ENCODE measurements around the gene CCDC33. TPM values are rescaled to one million over a fixed set of nuclear protein-coding genes. Genes with fewer than 3 reads are reported as not detected.
A peak's percentile ranks its signal among the peaks of the same experiment; 100 is the strongest.

Gene CCDC33
- total and polyA plus RNA-seq, 10 donors: 0.08 TPM; not detected in 9

DNA sequence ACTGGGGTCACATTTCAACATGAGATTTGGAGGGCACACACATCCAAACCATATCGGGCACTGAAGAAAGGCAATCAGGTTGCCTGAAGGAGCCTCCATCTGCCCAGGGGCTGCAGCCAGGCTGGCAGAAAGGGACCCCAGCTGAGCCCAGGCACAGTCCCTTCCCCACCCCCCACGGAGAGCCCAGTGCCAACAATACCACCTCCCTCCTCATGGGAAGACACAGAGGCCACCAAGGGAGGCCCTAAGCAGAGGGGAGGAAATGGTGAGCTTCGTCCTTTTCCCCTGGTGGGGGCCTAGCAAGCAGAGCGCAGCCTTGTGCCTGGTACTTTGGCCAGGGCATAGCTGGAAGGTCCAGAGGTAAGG lies 30.6 kb upstream of the CCDC33 start:
- Histone ChIP-seq H3K27ac (no peak overlapping the region), H3K36me3 (no peaks in the 10 kb centered on the region), H3K9me3 (no peaks in the 10 kb centered on the region), H3K4me1 (peaks cover 0 to 50% (median 10%) of the 10 kb centered on the region in 6 donors), H3K4me3 (no peak overlapping the region), H3K27me3 (replicated peaks in 1 of 7) (peaks cover 0 to 28% (median 0%) of the 10 kb centered on the region in 7 donors)
- TF ChIP-seq, protein P1, sequence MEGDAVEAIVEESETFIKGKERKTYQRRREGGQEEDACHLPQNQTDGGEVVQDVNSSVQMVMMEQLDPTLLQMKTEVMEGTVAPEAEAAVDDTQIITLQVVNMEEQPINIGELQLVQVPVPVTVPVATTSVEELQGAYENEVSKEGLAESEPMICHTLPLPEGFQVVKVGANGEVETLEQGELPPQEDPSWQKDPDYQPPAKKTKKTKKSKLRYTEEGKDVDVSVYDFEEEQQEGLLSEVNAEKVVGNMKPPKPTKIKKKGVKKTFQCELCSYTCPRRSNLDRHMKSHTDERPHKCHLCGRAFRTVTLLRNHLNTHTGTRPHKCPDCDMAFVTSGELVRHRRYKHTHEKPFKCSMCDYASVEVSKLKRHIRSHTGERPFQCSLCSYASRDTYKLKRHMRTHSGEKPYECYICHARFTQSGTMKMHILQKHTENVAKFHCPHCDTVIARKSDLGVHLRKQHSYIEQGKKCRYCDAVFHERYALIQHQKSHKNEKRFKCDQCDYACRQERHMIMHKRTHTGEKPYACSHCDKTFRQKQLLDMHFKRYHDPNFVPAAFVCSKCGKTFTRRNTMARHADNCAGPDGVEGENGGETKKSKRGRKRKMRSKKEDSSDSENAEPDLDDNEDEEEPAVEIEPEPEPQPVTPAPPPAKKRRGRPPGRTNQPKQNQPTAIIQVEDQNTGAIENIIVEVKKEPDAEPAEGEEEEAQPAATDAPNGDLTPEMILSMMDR (IDR thresholded peaks at IDR 0.05 in 8 of 11, conservative IDR thresholded peaks at IDR 0.05 in 3 of 11): no peak
- TF ChIP-seq POLR2A (IDR thresholded peaks at IDR 0.05) (no peak), POLR2AphosphoS5 (IDR thresholded peaks at IDR 0.05) (no peak)
- intact Hi-C loops (cut with DNase I; ENCODE audit: low total_unique reads): no loop called here
- 64 to 100% (median 65%) methylated on average over 2 to 4 of the region's 4 CpGs for WGBS, 5 donors
- no peak for DNase-seq

DNA sequence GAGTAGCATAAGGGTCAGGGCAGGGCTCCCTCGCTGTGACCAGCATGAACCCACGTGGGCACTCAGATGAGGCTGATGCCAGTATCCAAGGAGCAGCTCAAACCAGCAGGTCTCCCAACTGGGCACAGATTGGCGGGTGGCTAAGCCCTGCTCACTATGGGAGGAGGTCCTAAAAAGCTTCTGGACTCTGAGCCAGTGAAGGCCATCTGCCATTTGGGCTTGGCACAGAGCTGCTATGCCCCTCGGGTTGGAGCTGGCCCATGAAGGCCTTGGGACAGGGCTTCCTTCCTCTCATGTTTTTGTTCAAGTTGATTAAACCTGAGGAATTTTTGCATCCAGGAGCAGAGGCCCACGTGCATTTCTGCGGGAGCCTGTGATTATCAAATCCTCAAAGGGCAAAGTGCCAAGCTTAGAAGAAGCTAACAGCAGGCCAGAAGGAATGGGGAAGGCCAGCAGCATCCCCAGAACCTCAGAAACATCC lies 29.3 kb upstream of the CCDC33 start:
- Histone ChIP-seq H3K36me3 (no peaks in the 10 kb centered on the region), H3K27ac (no peak overlapping the region), H3K9me3 (no peaks in the 10 kb centered on the region), H3K27me3 (replicated peaks in 1 of 7) (peaks cover 0 to 25% (median 0%) of the 10 kb centered on the region in 7 donors), H3K4me3 (no peak overlapping the region), H3K4me1 (peaks cover 0 to 42% (median 6%) of the 10 kb centered on the region in 6 donors)
- intact Hi-C loops (cut with DNase I; ENCODE audit: low total_unique reads): no loop called here
- 61 to 68% (median 62%) methylated on average over 6 of the region's 6 CpGs for WGBS, 5 donors
- no peak for TF ChIP-seq POLR2A (IDR thresholded peaks at IDR 0.05)
- peak in 1 of 3 donors; percentile 37 for TF ChIP-seq POLR2AphosphoS5 (IDR thresholded peaks at IDR 0.05)
- TF ChIP-seq, protein P1 (IDR thresholded peaks at IDR 0.05 in 8 of 11, conservative IDR thresholded peaks at IDR 0.05 in 3 of 11): no peak
- no peak for DNase-seq

DNA sequence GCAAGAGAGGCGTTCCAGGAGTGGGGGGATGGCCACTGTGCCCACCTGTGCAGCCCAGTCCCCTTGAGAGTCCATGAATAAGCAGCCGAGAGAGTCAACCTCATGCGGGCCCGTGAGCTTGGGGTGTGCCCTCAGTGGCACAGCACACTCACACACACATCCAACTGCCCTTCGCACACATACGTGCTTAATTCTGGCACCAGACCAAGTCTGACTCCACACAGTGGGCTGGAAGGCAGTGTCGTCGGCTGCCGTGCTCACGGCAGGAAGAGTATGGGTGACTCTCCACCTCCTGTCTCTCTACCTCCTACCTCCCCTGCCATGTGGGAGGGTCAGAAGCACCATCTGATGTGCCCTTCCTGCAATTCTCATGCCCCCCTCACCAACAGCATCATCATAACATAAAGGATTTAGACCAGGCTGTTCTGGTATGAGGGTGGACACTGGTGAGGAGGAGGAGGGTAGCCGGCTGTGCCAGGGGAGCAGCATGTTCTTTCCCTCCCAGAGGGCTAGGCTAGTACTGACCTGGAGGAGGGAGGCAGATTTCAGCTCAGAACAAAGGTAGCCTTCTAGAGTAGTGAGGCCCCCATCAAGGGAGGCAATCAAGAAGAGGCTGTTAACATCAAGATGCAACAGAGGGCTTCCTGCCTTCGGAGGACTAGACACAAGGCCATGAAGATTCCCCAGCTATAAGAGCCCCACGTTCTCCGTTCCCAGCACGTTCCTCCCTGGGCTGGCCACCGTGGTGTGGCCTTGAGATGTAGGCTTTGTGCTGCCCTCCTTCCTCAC lies 28.3 kb upstream of the CCDC33 start:
- Histone ChIP-seq H3K4me3 (no peak overlapping the region), H3K36me3 (no peaks in the 10 kb centered on the region), H3K9me3 (no peaks in the 10 kb centered on the region), H3K4me1 (peaks cover 0 to 42% (median 6%) of the 10 kb centered on the region in 6 donors), H3K27ac (no peak overlapping the region), H3K27me3 (replicated peaks in 1 of 7) (peaks cover 0 to 15% (median 0%) of the 10 kb centered on the region in 7 donors)
- TF ChIP-seq POLR2A (IDR thresholded peaks at IDR 0.05) (no peak), POLR2AphosphoS5 (IDR thresholded peaks at IDR 0.05) (no peak)
- TF ChIP-seq, protein P1 (IDR thresholded peaks at IDR 0.05 in 8 of 11, conservative IDR thresholded peaks at IDR 0.05 in 3 of 11): no peak
- no peak for DNase-seq
- intact Hi-C loops (cut with DNase I; ENCODE audit: low total_unique reads): no loop called here
- WGBS, 5 donors: 62 to 65% (median 64%) methylated on average over 12 to 16 of the region's 16 CpGs

DNA sequence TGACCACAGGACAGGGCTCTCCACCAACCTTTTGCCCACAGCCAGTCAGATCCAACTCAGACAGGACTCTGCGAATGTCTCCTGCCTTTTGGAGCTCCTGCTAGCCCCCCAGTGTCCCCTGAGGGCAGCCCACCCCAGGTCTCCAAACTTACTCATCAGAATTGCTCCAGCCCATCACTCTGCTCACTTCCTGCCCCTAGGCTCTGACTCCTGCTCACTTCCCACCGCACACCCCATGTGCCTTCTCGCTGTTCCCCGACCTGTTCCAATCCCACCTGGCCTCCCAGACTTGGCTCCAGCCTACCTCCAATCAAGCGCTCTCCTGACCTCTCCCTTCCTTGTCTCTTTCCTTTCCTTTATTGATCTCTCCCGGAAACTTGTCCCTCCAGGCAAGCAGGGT lies 27.6 kb upstream of the CCDC33 start:
- Histone ChIP-seq H3K27me3 (replicated peaks in 1 of 7) (peaks cover 0 to 15% (median 0%) of the 10 kb centered on the region in 7 donors), H3K9me3 (no peaks in the 10 kb centered on the region), H3K36me3 (no peaks in the 10 kb centered on the region), H3K4me3 (no peak overlapping the region), H3K27ac (no peak overlapping the region), H3K4me1 (peaks cover 0 to 42% (median 6%) of the 10 kb centered on the region in 6 donors)
- TF ChIP-seq POLR2A (IDR thresholded peaks at IDR 0.05): no peak
- 80 to 89% (median 87%) methylated on average over 6 of the region's 6 CpGs for WGBS, 5 donors
- intact Hi-C loops (cut with DNase I; ENCODE audit: low total_unique reads): no loop called here
- DNase-seq: no peak

Measured in spleen (tissue), 11 donors.